Heart left ventricle (tissue), 16 donors: Measurements from ENCODE around the gene TTC23. TPM values are rescaled to one million over a fixed set of nuclear protein-coding genes. Genes with fewer than 3 reads are reported as not detected.
A peak's percentile ranks its signal among the peaks of the same experiment; 100 is the strongest.

Experiments used
- ATAC-seq, 4 donors: fragments of 200-7000 bp; cut with Tn5 transposase; one replicate each; pipeline ENCODE4 v1.9.1; 2020 to 2022; ENCODE audit warnings: moderate library complexity in 4 of 4, mild to moderate bottlenecking in 3 of 4, moderate number of reproducible peaks in 1 of 4
- DNase-seq, 5 donors: peaks; one replicate each; pipeline ENCODE4 v3.0.0-alpha.2; 2020
- H3K27ac ChIP-seq, 12 donors: fragments of 200-600 bp; sonication (generic) in 4 of 12; one replicate each; pipeline versions ENCODE4 v1.5.0 to v1.8.0; 2016 to 2022; ENCODE audit warnings: mild to moderate bottlenecking in 2 of 12
- H3K27me3 ChIP-seq, 9 donors: fragments of 200-600 bp; sonication (generic) in 2 of 9; one replicate each; pipeline versions ENCODE4 v1.5.1 to v1.8.0; 2016 to 2022; ENCODE audit warnings: mild to moderate bottlenecking in 3 of 9
- H3K36me3 ChIP-seq, 9 donors: fragments of 200-600 bp; sonication (generic) in 2 of 9; one replicate each; pipeline versions ENCODE4 v1.5.0 to v1.8.0; 2018 to 2022; ENCODE audit warnings: mild to moderate bottlenecking in 2 of 9
- H3K4me1 ChIP-seq, 12 donors: fragments of 200-600 bp; sonication (generic) in 4 of 12; one replicate each; pipeline versions ENCODE4 v1.5.0 to v1.8.0; 2016 to 2022; ENCODE audit warnings: mild to moderate bottlenecking in 3 of 12
- H3K4me3 ChIP-seq, 12 donors: fragments of 200-600 bp; sonication (generic) in 4 of 12; one replicate each; pipeline versions ENCODE4 v1.5.0 to v1.8.0; 2017 to 2022; ENCODE audit warnings: mild to moderate bottlenecking in 9 of 12, moderate library complexity in 4 of 12
- H3K9me3 ChIP-seq, 12 donors: fragments of 200-600 bp; sonication (generic) in 4 of 12; one replicate each; pipeline versions ENCODE4 v1.5.0 to v1.8.0; 2016 to 2022; ENCODE audit warnings: mild to moderate bottlenecking in 1 of 12
- POLR2A ChIP-seq, 2 donors: fragments of 450-650 bp; IDR thresholded peaks; one replicate each; pipeline ENCODE4 v1.6.1; 2017; ENCODE audit warnings: antibody characterized with exemption in 2 of 2, mild to moderate bottlenecking in 2 of 2, moderate library complexity in 2 of 2
- WGBS, 4 donors: extraction: QIAGEN DNeasy Blood & Tissue Kit in 2 of 4; methylation state at CpG; one replicate each; pipeline versions ENCODE4 v1.1.5 to v1.1.7; 2013 to 2018; 5-methylcytosine and 5-hydroxymethylcytosine counted together
- intact Hi-C, 10 donors: fragments of 100-400 bp; cut with DNase I; formaldehyde crosslinking; loops; one replicate each; pipeline versions ENCODE4 v1.11.1 to v1.14.2; 2022
- polyA plus RNA-seq, 2 donors: library from polyadenylated mRNA; stranded (reverse); fragments of 200-250 nt; gene quantifications; one replicate each; pipeline ENCODE4 v1.2.3, GENCODE V29; 2013
- total RNA-seq, 9 donors: library from RNA; depleted of rRNA in 2 of 9; stranded (reverse); fragments of >200 nt in 2 of 9; fragmentation: NEBNext Ultra II Directional in 3 of 9; extraction: Animal tissue kit (Norgen Biotek cat#: 25700) in 3 of 9; gene quantifications; one replicate each; pipeline versions ENCODE4 v1.1.0 to v1.2.4, GENCODE V29; 2016 to 2023
- TF ChIP-seq, protein P1 (sequence below), 12 donors: fragments of 200-600 bp; sonication (generic) in 4 of 12; IDR thresholded peaks; one replicate each; pipeline versions ENCODE4 v1.5.0 to v1.8.0; 2018 to 2022; ENCODE audit warnings: antibody characterized with exemption in 12 of 12, mild to moderate bottlenecking in 5 of 12
- donor health status: ischemic (EF 13 %, LVEDD 7.1; RV severe dilation, severe dysfunction).
- donor health status: healthy with polysubstance abuse.
- donor health status: DM: no; HTN: yes; CAD: no.
- donor health status: DM: no; HTN: no; CAD: no.
- donor health status: ischemic (EF 25% LVEDD 6.9; RV normal size, moderate dysfunction).
- donor health status: ischemic (EF 25% LVEDD 5.7; RV mildly dilated, moderate dysfunction).
- donor health status: healthy.
- donor health status: DM: yes; HTN: yes; CAD: no.
- donor health status: ischemic (EF 35%, LVEDD 5.7; RV mildly dilated, moderate dysfunction).
- donor health status: nonischemic (EF 11% LVEDD 7.7; RV severe dilation, severe dysfunction).
- donor health status: DM: yes; HTN: yes; CAD: no.
- donor health status: PGD.
- donor health status: ischemic (EF 29% LVEDD 5.4; RV normal size, mild dysfunction).
- donor health status: nonischemic (EF 23%, LVEDD 6.1; RV moderate dilation, normal function).

TTC23 gene
- total and polyA plus RNA-seq, 11 donors = 5.7 to 19.5 (median 10.4) TPM

DNA sequence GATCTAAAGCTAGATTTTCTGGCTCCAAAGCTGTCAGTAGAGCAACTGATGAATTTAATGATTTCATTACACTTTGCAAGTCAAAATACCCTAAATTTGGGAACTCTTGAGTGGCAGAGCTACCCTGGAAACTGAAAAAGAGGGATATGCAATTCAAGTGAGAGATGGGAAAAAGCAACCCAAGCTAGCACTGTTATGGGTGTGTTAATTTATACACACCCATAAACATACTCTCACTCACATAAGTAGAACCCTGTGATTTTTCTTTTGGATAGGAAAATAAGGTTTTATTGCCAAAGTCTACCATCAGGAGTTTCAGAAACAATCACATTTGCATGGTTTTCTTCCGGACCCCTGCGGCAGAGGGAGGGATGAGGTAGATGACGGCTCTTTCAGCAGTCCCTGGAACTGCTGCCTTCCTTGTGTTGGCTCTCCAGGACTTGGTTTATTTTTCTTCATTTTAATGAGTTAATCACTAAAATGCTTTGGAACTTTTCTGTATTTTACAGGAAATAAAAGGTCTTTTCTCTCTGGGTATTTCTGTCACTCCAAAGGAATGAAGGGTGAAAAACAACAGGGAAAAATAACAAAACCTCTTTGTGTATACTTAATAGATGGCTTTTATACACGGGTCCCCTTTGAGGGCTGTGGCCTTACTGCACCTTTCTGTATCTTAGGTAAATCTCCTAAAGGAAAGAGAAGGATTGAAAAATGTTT lies 63.8 kb downstream of the TTC23 start:
- Histone ChIP-seq H3K9me3 (no peaks in the 10 kb centered on the region), H3K4me3 (no peak overlapping the region), H3K36me3 (peaks cover 0 to 31% (median 3%) of the 10 kb centered on the region in 9 donors), H3K27ac (peak overlapping the region in 3 of 12 donors; percentile 22 to 26 (median 24)), H3K4me1 (peaks cover 0 to 32% (median 16%) of the 10 kb centered on the region in 12 donors), H3K27me3 (no peaks in the 10 kb centered on the region)
- TF ChIP-seq, protein P1, sequence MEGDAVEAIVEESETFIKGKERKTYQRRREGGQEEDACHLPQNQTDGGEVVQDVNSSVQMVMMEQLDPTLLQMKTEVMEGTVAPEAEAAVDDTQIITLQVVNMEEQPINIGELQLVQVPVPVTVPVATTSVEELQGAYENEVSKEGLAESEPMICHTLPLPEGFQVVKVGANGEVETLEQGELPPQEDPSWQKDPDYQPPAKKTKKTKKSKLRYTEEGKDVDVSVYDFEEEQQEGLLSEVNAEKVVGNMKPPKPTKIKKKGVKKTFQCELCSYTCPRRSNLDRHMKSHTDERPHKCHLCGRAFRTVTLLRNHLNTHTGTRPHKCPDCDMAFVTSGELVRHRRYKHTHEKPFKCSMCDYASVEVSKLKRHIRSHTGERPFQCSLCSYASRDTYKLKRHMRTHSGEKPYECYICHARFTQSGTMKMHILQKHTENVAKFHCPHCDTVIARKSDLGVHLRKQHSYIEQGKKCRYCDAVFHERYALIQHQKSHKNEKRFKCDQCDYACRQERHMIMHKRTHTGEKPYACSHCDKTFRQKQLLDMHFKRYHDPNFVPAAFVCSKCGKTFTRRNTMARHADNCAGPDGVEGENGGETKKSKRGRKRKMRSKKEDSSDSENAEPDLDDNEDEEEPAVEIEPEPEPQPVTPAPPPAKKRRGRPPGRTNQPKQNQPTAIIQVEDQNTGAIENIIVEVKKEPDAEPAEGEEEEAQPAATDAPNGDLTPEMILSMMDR (IDR thresholded peaks at IDR 0.05) = no peak
- no peak for TF ChIP-seq POLR2A (IDR thresholded peaks at IDR 0.05)
- no peak for ATAC-seq
- intact Hi-C loops = loop anchor here in 1 of 10 donors (2.0 kb wide), 1 partner anchor 21 kb away; no protein-coding TSS in a partner anchor
- no peak for DNase-seq
- WGBS, 4 donors = 62 to 77% (median 73%) methylated on average over 4 of the region's 4 CpGs

DNA sequence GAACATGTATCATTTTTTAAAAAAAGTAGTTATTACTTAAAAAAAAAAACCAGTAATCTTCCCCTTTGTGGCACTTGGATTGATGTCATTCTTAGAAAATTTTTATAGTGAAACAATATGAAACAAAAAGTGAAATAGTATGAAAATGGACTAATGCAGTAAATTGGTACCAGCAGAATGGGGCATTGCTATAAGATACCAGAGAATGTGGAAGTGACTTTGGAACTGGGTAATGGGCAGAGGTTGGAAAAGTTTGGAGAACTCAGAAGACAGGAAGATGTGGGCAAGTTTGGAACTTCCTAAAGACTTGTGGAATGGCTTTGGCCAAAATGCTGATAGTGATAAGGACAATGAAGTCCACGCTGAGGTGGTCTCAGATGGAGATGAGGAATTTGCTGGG lies 66.6 kb downstream of the TTC23 start:
- Histone ChIP-seq H3K27ac (peak overlapping the region in 2 of 12 donors; percentile 82 to 94), H3K4me3 (no peak overlapping the region), H3K4me1 (peaks cover 3 to 41% (median 25%) of the 10 kb centered on the region in 12 donors), H3K9me3 (no peaks in the 10 kb centered on the region), H3K36me3 (peaks cover 0 to 16% (median 0%) of the 10 kb centered on the region in 9 donors), H3K27me3 (no peaks in the 10 kb centered on the region)
- intact Hi-C loops = no loop called here
- ATAC-seq (no peak), DNase-seq (no peak)
- TF ChIP-seq, protein P1 (IDR thresholded peaks at IDR 0.05) = no peak
- 71 to 88% (median 81%) methylated on average over 1 of the region's 1 CpG for WGBS, 4 donors

DNA sequence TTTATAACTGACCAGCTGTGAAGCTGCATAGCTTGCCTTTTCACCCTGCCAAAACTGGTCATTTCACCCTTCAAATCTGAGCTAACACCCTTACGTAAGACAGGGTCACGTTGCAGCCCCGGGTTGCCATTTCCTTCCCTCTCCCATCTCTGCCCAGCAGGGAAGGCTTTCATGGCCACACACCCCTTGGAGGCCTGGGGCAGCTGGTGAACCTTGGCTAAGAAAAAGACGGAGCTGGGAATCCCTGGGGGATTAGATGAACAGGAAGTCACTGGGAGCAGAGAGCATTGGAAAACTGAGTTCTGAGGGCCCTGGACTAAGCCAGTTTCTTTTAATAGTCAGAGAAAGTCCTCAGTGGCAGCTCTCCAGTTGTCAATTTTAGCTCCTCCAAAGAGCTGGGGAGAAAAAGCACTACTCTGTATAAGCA lies 67.8 kb downstream of the TTC23 start:
- TF ChIP-seq, protein P1 (IDR thresholded peaks at IDR 0.05) = no peak
- no peak for TF ChIP-seq POLR2A (IDR thresholded peaks at IDR 0.05)
- no peaks in the 10 kb centered on the region for H3K27me3 ChIP-seq
- WGBS, 4 donors = 3 to 13% (median 7%) methylated on average over 4 of the region's 4 CpGs
- H3K27ac ChIP-seq = peak overlapping the region; percentile 26 to 94 (median 81)
- intact Hi-C loops = loop anchor here in 1 of 10 donors (2.0 kb wide), 1 partner anchor 75 kb away; no protein-coding TSS in a partner anchor
- peak in 4 of 5 donors; percentile 39 to 67 (median 55) for DNase-seq
- peak overlapping the region in 1 of 12 donors; percentile 3 for H3K4me3 ChIP-seq
- peak; percentile 76 to 90 (median 83) for ATAC-seq
- peaks cover 0 to 12% (median 0%) of the 10 kb centered on the region in 9 donors for H3K36me3 ChIP-seq
- H3K9me3 ChIP-seq = no peaks in the 10 kb centered on the region
- peaks cover 4 to 50% (median 29%) of the 10 kb centered on the region in 12 donors for H3K4me1 ChIP-seq

DNA sequence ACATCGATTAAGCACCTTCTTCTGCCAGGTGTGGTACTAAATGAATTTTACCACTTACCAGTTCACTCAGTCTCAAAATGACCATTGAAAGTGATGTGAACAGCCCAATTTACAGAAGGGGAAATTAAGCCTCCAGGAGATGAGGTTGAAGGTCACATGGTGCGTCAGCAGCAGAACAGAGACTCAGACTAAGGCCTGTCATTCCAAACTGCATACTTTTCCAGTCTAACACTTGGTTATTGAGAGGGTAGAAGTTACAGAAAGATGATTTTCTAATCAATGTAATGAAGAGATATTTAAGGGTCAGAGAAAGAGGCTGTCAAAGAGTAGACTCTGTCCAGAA lies 68.4 kb downstream of the TTC23 start:
- Histone ChIP-seq H3K4me1 (peaks cover 4 to 53% (median 29%) of the 10 kb centered on the region in 12 donors), H3K27ac (peak overlapping the region; percentile 26 to 94 (median 81)), H3K4me3 (no peak overlapping the region), H3K36me3 (peaks cover 0 to 6% (median 0%) of the 10 kb centered on the region in 9 donors), H3K27me3 (no peaks in the 10 kb centered on the region), H3K9me3 (no peaks in the 10 kb centered on the region)
- 96 to 98% (median 98%) methylated on average over 2 of the region's 2 CpGs for WGBS, 4 donors
- no peak for DNase-seq
- TF ChIP-seq, protein P1 (IDR thresholded peaks at IDR 0.05) = no peak
- no peak for TF ChIP-seq POLR2A (IDR thresholded peaks at IDR 0.05)
- intact Hi-C loops = loop anchor here in 1 of 10 donors (2.0 kb wide), 1 partner anchor 74 kb away; no protein-coding TSS in a partner anchor
- no peak for ATAC-seq
